ENCODE results near the gene RHBDL3. TPM values are rescaled to one million over a fixed set of nuclear protein-coding genes. Genes with fewer than 3 reads are reported as not detected.

RHBDL3 gene
- total RNA-seq, 1 donor from 2014 or later: 1.0 TPM

DNA sequence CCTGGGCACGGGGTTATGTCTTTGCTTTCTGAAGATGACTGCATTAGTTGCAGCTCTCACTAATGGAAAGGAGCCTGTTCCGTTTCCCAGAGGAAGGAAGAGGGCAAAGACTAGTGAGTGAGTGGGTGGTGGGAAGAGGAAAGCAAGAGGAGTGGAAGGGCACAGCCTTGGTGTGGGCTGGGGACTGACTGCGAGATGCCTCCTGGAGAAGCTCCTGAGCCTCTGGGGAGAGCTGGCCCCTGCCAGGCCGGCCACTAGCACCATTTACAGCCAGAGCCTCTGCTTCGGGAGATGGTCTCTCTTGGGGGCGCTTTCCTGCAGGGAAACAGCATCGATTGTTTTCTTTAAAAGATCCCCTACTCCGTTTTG, 825 bp upstream of the RHBDL3 start:
- no peak for DNase-seq (ENCODE audit: low spot score)
- intact Hi-C loops (cut with DNase I): no loop called here

- intact Hi-C loops (cut with DNase I): no loop called here
- DNase-seq (ENCODE audit: low spot score): no peak
These were observed 388 bp downstream of the RHBDL3 start for GRCh38 chr17:32266051-32266388.

GRCh38 chr17:32266389-32267301, 1.0 kb downstream of the RHBDL3 start:
- intact Hi-C loops (cut with DNase I): no loop called here
- no peak for DNase-seq (ENCODE audit: low spot score)

DNA sequence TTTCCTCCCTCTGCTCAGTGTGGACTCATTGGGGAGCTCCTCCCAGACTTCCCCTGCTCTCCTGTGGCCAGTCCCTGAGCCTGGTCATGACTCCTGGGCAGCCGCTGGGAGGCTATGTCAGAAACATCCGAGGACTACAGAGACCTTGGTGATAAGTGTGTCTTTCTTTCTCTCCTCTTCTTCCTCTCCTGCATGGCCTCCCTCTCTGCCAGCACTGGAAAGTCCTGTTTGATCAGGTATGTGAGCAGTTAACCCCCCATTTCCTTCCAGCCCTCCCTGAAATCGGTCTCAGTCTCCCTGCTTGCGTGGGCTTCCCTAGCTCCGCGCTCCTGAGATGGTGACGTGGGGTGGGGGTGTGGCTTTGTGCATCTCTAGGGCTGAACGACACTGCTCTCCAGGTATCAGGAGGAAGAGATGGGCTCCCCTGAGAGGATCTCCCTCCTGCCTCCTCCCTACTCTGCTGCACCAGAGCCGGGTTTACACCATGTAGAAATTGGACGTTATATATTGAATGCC, 2.1 kb downstream of the RHBDL3 start:
- DNase-seq (ENCODE audit: low spot score): no peak
- intact Hi-C loops (cut with DNase I): no loop called here

DNA sequence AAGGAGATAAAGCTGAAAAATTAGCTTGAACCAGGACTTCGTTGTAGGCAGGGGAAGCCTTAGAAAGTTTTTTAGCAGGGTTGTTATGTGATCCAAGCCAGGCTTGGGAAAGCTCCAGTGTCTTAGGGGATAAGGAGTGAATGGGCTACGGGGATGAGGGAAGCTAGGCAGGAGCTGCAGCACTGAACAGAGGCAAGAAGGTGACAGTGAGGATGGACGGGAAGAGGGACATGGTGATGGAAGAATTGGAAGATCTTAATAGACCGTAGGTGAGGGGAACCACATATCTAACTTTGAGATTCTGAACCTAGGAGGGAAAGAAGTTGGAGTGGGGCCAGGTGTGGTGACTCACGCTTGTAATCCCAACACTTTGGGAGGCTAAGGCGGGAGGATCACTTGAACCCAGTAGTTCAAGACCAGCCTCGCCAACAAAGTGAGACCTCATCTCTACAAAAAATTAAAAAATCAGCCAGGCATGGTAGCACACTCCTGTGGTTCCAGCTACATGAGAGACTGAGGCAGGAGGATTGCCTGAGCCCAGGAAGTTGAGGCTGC, 3.2 kb downstream of the RHBDL3 start:
- intact Hi-C loops (cut with DNase I): no loop called here
- no peak for DNase-seq (ENCODE audit: low spot score)

DNA sequence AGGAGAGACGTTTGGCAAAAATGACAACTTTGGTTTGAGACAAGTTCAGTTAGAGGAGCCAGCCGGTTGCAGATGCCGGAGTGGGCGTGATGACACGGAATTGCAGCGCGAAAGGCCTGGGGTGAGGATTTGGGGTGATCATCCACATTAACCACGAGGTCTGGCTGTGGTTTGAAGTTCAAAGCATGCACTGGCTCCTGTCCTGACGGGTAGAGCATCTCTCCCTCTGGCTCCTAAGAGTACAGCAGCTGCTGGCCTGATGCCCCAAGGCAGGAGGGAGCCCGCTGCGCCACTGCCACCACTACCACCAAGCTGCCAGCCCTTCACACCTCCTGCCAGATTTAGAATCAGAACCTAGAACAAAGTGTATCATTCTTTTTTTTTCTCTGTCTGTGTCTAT, 3.7 kb downstream of the RHBDL3 start:
- DNase-seq (ENCODE audit: low spot score): no peak
- intact Hi-C loops (cut with DNase I): no loop called here

GRCh38 chr17:32271844-32272243, 6.2 kb downstream of the RHBDL3 start:
- DNase-seq (ENCODE audit: low spot score): no peak
- intact Hi-C loops (cut with DNase I): no loop called here

DNA sequence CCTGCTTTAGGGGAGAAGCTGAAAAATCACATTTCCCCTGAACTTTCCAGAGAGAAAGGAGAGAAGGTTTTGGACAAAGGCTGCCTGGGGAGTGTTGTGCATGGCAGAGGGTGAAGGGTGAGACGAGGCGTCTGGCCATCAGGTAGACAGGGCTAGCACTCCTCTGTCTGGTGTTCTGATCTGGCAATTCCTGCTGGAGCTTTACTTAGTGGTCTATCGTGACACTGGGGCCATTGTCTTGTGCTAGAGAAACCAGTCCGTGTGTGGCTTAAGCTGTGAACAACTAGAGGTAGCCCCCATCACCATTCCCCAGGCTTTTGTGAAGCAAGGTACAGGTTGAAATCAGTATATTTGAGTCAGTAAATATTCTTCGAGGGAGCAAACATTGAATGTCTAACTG, 8.5 kb downstream of the RHBDL3 start:
- no peak for DNase-seq (ENCODE audit: low spot score)
- intact Hi-C loops (cut with DNase I): no loop called here

DNA sequence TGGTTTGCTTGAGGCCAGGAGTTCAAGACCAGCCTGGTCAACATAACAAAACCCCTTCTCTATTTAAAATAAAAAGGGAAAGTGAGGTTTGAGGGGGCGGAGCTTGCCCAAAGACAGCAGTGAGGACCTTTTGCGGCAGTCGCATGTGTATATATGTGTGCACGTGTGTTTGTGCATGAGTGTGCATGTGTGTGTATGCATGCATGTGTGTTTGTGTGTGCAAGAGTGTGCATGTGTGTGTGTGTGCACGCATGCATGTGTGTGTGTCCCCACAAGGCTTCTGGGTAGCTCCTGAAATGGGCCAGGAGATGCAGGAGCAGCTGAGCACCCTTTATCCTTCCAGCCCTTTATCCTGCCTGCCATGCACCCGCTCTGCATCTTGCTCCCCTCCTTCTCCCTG, 9.0 kb downstream of the RHBDL3 start:
- intact Hi-C loops (cut with DNase I): no loop called here
- no peak for DNase-seq (ENCODE audit: low spot score)

DNA sequence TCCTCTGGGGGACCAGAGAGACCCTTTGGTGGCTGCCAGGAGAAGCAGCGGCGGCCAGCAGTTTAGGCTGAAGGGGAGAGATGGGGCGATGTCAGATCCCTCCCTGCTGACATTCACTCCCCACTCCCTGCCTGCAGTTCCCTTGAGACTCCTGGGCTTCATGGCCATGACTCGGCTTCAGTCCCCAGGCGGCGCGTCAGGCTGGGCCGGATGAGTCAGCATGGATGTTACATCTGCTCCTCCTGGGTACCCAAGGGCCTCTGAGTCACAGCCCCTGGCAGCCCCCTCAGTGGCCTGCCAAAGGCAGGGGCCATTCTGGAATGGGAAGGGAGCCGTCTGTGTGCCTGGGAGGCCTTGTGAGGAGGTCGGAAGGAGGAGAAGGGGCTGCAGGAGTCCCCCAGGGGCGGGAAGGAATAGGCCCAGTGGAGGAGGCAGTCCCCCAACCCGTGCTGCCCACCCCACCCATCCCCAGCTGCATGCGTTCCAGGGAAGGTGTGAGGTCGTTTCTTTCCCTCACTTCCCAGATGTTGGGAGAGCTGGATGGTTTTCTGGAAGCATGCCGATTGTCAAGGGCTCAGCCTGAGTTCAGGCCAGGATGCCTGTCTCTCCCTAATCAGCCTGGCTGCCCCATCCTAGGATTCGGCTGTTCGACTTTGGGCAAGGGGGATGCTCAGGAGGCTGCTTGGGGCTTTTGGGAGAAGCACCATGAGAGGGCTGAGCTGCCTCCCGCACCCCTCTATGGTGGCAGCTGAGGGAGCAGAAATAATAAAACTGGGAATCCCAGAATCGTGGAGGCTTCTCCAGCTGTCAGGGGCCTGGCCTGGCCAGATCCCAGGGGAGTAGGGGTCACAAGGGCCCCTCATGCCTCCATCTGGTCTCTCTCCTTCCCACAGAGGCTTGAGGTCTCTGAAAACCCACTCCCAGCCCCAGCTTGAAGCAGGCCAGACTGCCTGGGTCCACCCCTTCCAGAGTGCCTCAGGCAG, 9.7 kb downstream of the RHBDL3 start:
- no peak for DNase-seq (ENCODE audit: low spot score)
- intact Hi-C loops (cut with DNase I): no loop called here

- intact Hi-C loops (cut with DNase I): no loop called here
- no peak for DNase-seq (ENCODE audit: low spot score)
These were observed 10.6 kb downstream of the RHBDL3 start for GRCh38 chr17:32276171-32276601.

DNA sequence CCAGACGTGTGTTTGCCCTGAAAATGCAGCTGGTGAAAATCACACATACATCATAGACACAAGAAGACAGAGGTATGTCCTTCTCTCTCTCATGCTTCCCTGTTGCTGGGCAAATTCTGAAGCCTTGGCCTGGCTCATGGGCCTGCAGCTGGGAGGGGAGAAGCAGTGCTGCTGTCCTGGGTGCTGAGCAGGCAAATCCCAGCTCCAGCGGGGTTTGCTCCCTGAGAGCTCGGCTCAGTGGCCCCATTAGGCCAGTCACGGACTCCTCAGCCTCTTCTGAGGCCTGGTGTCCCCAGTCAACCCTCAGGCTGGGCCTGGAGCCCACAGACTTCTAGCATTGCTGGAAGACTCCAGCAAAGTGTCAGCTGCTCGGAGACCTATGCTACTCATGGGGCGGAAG, 11.7 kb downstream of the RHBDL3 start:
- no peak for DNase-seq (ENCODE audit: low spot score)
- intact Hi-C loops (cut with DNase I): no loop called here

GRCh38 chr17:32278815-32279214, 13.2 kb downstream of the RHBDL3 start:
- DNase-seq (ENCODE audit: low spot score): no peak
- intact Hi-C loops (cut with DNase I): no loop called here

GRCh38 chr17:32279891-32280716, 14.5 kb downstream of the RHBDL3 start:
- intact Hi-C loops (cut with DNase I): no loop called here

DNA sequence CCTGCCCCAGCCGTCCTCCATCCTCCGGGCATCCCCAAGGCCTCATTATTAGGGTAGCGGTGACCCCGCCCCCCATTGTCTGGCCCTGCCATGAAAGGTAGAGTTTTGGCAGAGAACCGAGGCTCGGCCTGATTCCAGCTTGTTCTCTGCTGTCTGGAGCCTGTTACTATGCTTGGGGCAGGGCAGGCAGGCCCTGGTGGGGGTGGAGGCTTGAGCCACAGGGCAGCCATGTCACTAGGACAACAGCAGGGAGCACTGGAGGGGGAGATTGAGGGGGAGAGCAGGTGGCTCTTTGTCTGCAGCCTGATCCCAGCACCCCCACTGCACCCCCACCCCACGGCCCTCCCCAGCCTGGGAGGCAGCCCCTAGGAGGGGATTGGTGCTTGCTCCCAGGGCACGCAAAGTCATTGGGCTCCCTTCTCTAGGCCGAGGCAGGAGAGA, 15.4 kb downstream of the RHBDL3 start:
- peak; percentile 80 for DNase-seq (ENCODE audit: low spot score)
- intact Hi-C loops (cut with DNase I): no loop called here

More at GRCh38 chr17:32279891-32280716, 14.5 kb downstream of the RHBDL3 start:
- no peak for DNase-seq (ENCODE audit: low spot score)

DNA sequence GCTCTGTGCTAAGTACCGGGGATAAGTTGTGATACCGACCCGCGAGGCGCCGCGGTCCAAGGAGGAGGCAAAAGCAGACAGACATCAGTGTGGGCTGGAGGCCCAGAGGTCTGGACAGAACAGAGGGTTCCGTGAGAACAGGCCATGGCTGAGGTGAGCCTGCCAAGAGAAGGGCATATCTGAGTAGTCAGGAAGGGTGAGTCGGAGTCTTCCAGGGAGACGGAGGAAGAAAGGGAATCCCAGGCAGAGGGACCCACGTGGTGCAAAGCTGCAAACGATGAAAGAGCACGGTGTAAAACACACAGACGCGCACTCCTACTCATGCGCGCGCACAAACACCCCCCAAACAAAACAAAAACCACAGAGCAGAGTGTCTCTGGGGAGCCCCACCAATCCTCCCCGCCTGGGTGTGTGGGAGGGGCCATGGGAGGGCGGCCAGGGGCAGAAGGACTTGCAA, 18.1 kb downstream of the RHBDL3 start:
- no peak for DNase-seq (ENCODE audit: low spot score)
- intact Hi-C loops (cut with DNase I): no loop called here

DNA sequence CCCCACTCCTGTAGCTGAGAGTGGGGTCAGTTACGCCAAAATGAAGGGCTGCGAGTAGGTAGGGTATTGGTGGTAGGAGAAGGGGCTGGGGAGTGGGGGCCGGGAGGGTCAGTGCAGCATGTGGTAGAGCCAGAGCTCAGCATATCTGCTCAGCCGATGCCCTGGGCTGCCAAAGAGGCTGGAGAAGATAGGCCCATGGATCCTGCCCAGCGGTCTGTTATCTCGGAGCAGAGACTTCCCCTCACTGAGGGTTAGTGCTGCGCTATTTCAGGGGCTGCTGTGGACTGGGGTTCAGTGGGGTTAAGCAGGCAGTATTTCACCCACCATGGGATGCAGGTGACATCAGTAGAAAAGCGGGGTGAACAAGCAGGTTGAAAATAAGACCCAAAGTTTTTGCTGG, 19.7 kb downstream of the RHBDL3 start:
- intact Hi-C loops (cut with DNase I): no loop called here
- no peak for DNase-seq (ENCODE audit: low spot score)

- DNase-seq (ENCODE audit: low spot score): no peak
- intact Hi-C loops (cut with DNase I): no loop called here
These were observed 20.3 kb downstream of the RHBDL3 start for GRCh38 chr17:32285746-32286517.
